Panc1 (cell line): ENCODE data around the gene JDP2. TPM values are rescaled to one million over a fixed set of nuclear protein-coding genes. Genes with fewer than 3 reads are reported as not detected.

ENCODE experiments used
- ATAC-seq: fragments of 200-7000 bp; cut with Tn5 transposase; 2 replicates; pipeline ENCODE4 v1.9.1; 2020; ENCODE audit warnings: mild to moderate bottlenecking, moderate library complexity
- BruUV-seq: library from RNA; stranded (reverse); fragments of 400-500 nt; replicated peaks from 2 replicates; lab custom pipeline; 2021; lab: Mats Ljungman, UMichigan
- CTCF ChIA-PET: fragments of 300-600 bp; sonication (Branson Sonifier 250); formaldehyde crosslinking; loops from one replicate; lab custom pipeline; 2022; ENCODE audit warnings: antibody characterized with exemption; lab: Charles Lee
- POLR2A ChIA-PET: fragments of 300-600 bp; sonication (Branson Sonifier 250); formaldehyde crosslinking; loops from one replicate; lab custom pipeline; 2022; ENCODE audit warnings: antibody characterized with exemption; lab: Charles Lee
- DNase-seq: peaks from one replicate; pipeline ENCODE4 v3.0.0-alpha.2; 2010; ENCODE audit warnings: low read depth, low spot score
- H3K27ac ChIP-seq: 2 replicates; pipeline ENCODE4 v1.5.1; 2011; ENCODE audit warnings: mild to moderate bottlenecking, low read length, inconsistent platforms
- H3K27me3 ChIP-seq: fragments of 200-500 bp; sonication (Bioruptor generic); 2 replicates; pipeline ENCODE4 v1.6.0; 2014; ENCODE audit warnings: low read length, inconsistent platforms; ENCODE audit not compliant: control insufficient read depth, insufficient read depth
- H3K36me3 ChIP-seq: fragments of 200-500 bp; sonication (Bioruptor generic); 2 replicates; pipeline ENCODE4 v1.5.1; 2014; ENCODE audit warnings: inconsistent platforms, mild to moderate bottlenecking, low read length, moderate library complexity; ENCODE audit not compliant: control insufficient read depth, insufficient read depth
- H3K4me1 ChIP-seq: 2 replicates; pipeline ENCODE4 v1.5.1; 2011; ENCODE audit warnings: inconsistent platforms, mild to moderate bottlenecking, low read length, moderate library complexity; ENCODE audit not compliant: control insufficient read depth, insufficient read depth
- H3K4me3 ChIP-seq, 2 experiments: 2 replicates each; pipeline ENCODE4 v1.5.1; 2011 to 2012; ENCODE audit warnings: low read depth in 2 of 2, low read length in 2 of 2, mild to moderate bottlenecking in 2 of 2, inconsistent platforms in 1 of 2, moderate library complexity in 1 of 2
- H3K9me3 ChIP-seq: fragments of 200-500 bp; sonication (Bioruptor generic); 2 replicates; pipeline ENCODE4 v1.5.1; 2014; ENCODE audit warnings: low read depth, mild to moderate bottlenecking, inconsistent platforms, low read length, moderate library complexity; ENCODE audit not compliant: control insufficient read depth, insufficient read depth
- CTCF ChIP-seq: fragments of 450-650 bp; IDR thresholded peaks from 2 replicates; pipeline ENCODE4 v1.5.1; 2017; ENCODE audit warnings: mild to moderate bottlenecking
- POLR2AphosphoS5 ChIP-seq: IDR thresholded peaks from 2 replicates; pipeline ENCODE4 v1.6.1; 2012; ENCODE audit warnings: mild to moderate bottlenecking, low read depth, low read length, moderate library complexity
- REST ChIP-seq, 2 experiments: IDR thresholded peaks; 2 replicates each; pipeline ENCODE4 v1.6.1; 2011 to 2012; ENCODE audit warnings: low read depth in 2 of 2, control low read depth in 1 of 2, low read length in 1 of 2, mild to moderate bottlenecking in 1 of 2, moderate library complexity in 1 of 2; ENCODE audit not compliant: insufficient read depth in 1 of 2
- SIN3A ChIP-seq: IDR thresholded peaks from 2 replicates; pipeline ENCODE4 v1.6.1; 2012; ENCODE audit warnings: low read depth, mild to moderate bottlenecking, low read length, moderate library complexity, borderline replicate concordance; ENCODE audit not compliant: insufficient read depth
- TCF7L2 ChIP-seq: IDR thresholded peaks from 2 replicates; pipeline ENCODE4 v1.6.1; 2011; ENCODE audit warnings: mild to moderate bottlenecking, low read depth, low read length, inconsistent platforms
- in situ Hi-C: cut with HindIII; loops from 2 replicates; pipeline ENCODE4 v1.10.0; 2016; ENCODE audit warnings: low sequenced_read_pairs, low pct_unique_long_range_greater_than_20kb
- intact Hi-C: fragments of 100-400 bp; cut with micrococcal nuclease; formaldehyde crosslinking; loops from one replicate; pipeline ENCODE4 v1.10.0; 2022; ENCODE audit not compliant: unreplicated experiment
- total RNA-seq: library from RNA; stranded (reverse); gene quantifications from one replicate; pipeline ENCODE4 v1.2.1, GENCODE V29; 2021; ENCODE audit not compliant: unreplicated experiment

The JDP2 gene
- total RNA-seq, 1 experiment from 2014 or later = 17.5 TPM

GRCh38 chr14:75487155-75487671, 59.4 kb downstream of the JDP2 start:
- ChIA-PET POLR2A (no interaction called here), CTCF (interaction anchor here (0.7 kb wide), 1 partner anchor 181 kb away, joined by 4 read pairs; no protein-coding TSS in a partner anchor)
- Histone ChIP-seq H3K36me3 (no peaks in the 10 kb centered on the region), H3K4me3 (no peak overlapping the region), H3K27ac (no peak overlapping the region), H3K27me3 (no peaks in the 10 kb centered on the region), H3K4me1 (no peaks in the 10 kb centered on the region), H3K9me3 (no peaks in the 10 kb centered on the region)
- DNase-seq = no peak
- no peak for ATAC-seq
- TF ChIP-seq CTCF (no peak), SIN3A (no peak)
- intact Hi-C loops (loop anchor here (10.0 kb wide), 1 partner anchor 352 kb away; no protein-coding TSS in a partner anchor), in situ Hi-C loops (no loop called here)
- BruUV-seq = no TSS peak

- intact Hi-C loops = loop anchor here (1.0 to 10.0 kb wide), 2 partner anchors 182 to 355 kb away; no protein-coding TSS in a partner anchor
These were observed 61.6 kb downstream of the JDP2 start for GRCh38 chr14:75489480-75489837.

More at GRCh38 chr14:75489480-75489837, 61.6 kb downstream of the JDP2 start:
- no peak overlapping the region for H3K27ac ChIP-seq
- no peaks in the 10 kb centered on the region for H3K36me3 ChIP-seq
- BruUV-seq = no TSS peak
- H3K27me3 ChIP-seq = no peaks in the 10 kb centered on the region
- H3K4me1 ChIP-seq = no peaks in the 10 kb centered on the region
- POLR2A ChIA-PET = interaction anchor here (0.6 kb wide), 1 partner anchor 450 kb away, joined by 7 read pairs; no protein-coding TSS in a partner anchor
- TF ChIP-seq TCF7L2 = no peak
- TF ChIP-seq REST (IDR thresholded peaks at IDR 0.05; ENCODE audit: insufficient read depth in 1 of 2, low read depth in 2 of 2, low read length in 1 of 2) = no peak
- TF ChIP-seq SIN3A = no peak
- TF ChIP-seq CTCF = no peak
- TF ChIP-seq POLR2AphosphoS5 = no peak
- DNase-seq (no peak), ATAC-seq (peak; percentile 61)
- CTCF ChIA-PET = interaction anchor here (0.5 to 1.6 kb wide), 8 partner anchors 10 to 196 kb away, joined by 3 to 15 read pairs (median 4); no protein-coding TSS in a partner anchor
- no peaks in the 10 kb centered on the region for H3K9me3 ChIP-seq
- in situ Hi-C loops = no loop called here
- peak overlapping the region; percentile 30 to 53 for H3K4me3 ChIP-seq
